OCI-LY7 (cell line): ENCODE data around the gene FOXO6. TPM values are rescaled to one million over a fixed set of nuclear protein-coding genes. Genes with fewer than 3 reads are reported as not detected.

Experiments
- BruUV-seq: library from RNA; stranded (reverse); fragments of 400-500 nt; replicated peaks from 2 replicates; lab custom pipeline; 2021; lab: Mats Ljungman, UMichigan
- CTCF ChIA-PET: fragments of 300-600 bp; sonication (Branson Sonifier 250); formaldehyde crosslinking; loops from one replicate; lab custom pipeline; 2022; ENCODE audit warnings: antibody characterized with exemption; ENCODE audit not compliant: unreplicated experiment; lab: Charles Lee
- POLR2A ChIA-PET: fragments of 300-600 bp; sonication (Branson Sonifier 250); formaldehyde crosslinking; loops from one replicate; lab custom pipeline; 2022; ENCODE audit warnings: antibody characterized with exemption; lab: Charles Lee
- DNase-seq: peaks from one replicate; pipeline ENCODE4 v3.0.0-alpha.2; 2015; ENCODE audit warnings: low spot score
- H2AFZ ChIP-seq: fragments of 200-600 bp; sonication (generic), shearing (Covaris generic); 2 replicates; pipeline ENCODE4 v1.6.1; 2014; ENCODE audit warnings: mild to moderate bottlenecking, antibody characterized with exemption, low read length, moderate library complexity
- H3K27ac ChIP-seq: fragments of 200-600 bp; sonication (generic); 2 replicates; pipeline ENCODE4 v1.5.1; 2014; ENCODE audit warnings: mixed run types, low read depth, mild to moderate bottlenecking, moderate library complexity, low read length, inconsistent platforms; ENCODE audit not compliant: poor library complexity, severe bottlenecking
- H3K36me3 ChIP-seq: fragments of 200-600 bp; sonication (generic); 2 replicates; pipeline ENCODE4 v1.6.1; 2014; ENCODE audit warnings: mild to moderate bottlenecking, antibody characterized with exemption, low read length, moderate library complexity, mixed read lengths; ENCODE audit not compliant: insufficient read depth
- H3K4me1 ChIP-seq: fragments of 200-600 bp; sonication (generic); 2 replicates; pipeline ENCODE4 v1.5.1; 2014; ENCODE audit warnings: mild to moderate bottlenecking, low read length; ENCODE audit not compliant: insufficient read depth, poor library complexity, severe bottlenecking
- H3K4me2 ChIP-seq: fragments of 200-600 bp; sonication (generic); 2 replicates; pipeline ENCODE4 v1.6.1; 2014; ENCODE audit warnings: mild to moderate bottlenecking, low read length
- H3K4me3 ChIP-seq: fragments of 200-600 bp; sonication (generic); 2 replicates; pipeline ENCODE4 v1.5.1; 2014; ENCODE audit warnings: mild to moderate bottlenecking, low read depth, low read length; ENCODE audit not compliant: poor library complexity, severe bottlenecking
- H3K79me2 ChIP-seq: fragments of 200-600 bp; sonication (generic); 2 replicates; pipeline ENCODE4 v1.6.1; 2016; ENCODE audit warnings: low read depth, mild to moderate bottlenecking, low read length, moderate library complexity, mixed read lengths; ENCODE audit not compliant: insufficient read depth
- H3K9me2 ChIP-seq: fragments of 200-600 bp; sonication (generic); 2 replicates; pipeline ENCODE4 v1.6.1; 2016; ENCODE audit warnings: mild to moderate bottlenecking, low read length, mixed read lengths; ENCODE audit not compliant: insufficient read depth
- H3K9me3 ChIP-seq: fragments of 200-600 bp; sonication (generic); 2 replicates; pipeline ENCODE4 v1.6.1; 2014; ENCODE audit warnings: mild to moderate bottlenecking, mixed run types, low read length, mixed read lengths
- H4K20me1 ChIP-seq: fragments of 200-600 bp; sonication (generic); 2 replicates; pipeline ENCODE4 v1.6.1; 2014; ENCODE audit warnings: mild to moderate bottlenecking, antibody characterized with exemption, low read length, moderate library complexity, mixed read lengths; ENCODE audit not compliant: insufficient read depth
- EZH2phosphoT487 ChIP-seq: fragments of 200-600 bp; sonication (generic); IDR thresholded peaks from 2 replicates; pipeline ENCODE4 v1.6.1; 2018; ENCODE audit warnings: low read depth, borderline replicate concordance, mild to moderate bottlenecking, mixed run types, antibody characterized with exemption, low read length, moderate library complexity, mixed read lengths
- intact Hi-C: fragments of 100-400 bp; cut with micrococcal nuclease; formaldehyde crosslinking; loops from one replicate; pipeline ENCODE4 v1.10.0; 2022; ENCODE audit not compliant: unreplicated experiment
- total RNA-seq, 2 experiments: library from RNA; depleted of rRNA in 1 of 2; stranded (reverse); fragments of >200 nt in 1 of 2; shearing (Covaris generic) in 1 of 2; gene quantifications; 2 replicates each; pipeline ENCODE4 v1.2.3, GENCODE V29; 2014 to 2022
- TF ChIP-seq, protein P1 (sequence below): fragments of 200-600 bp; sonication (generic); conservative IDR thresholded peaks from 2 replicates; pipeline ENCODE4 v1.5.1; 2014; ENCODE audit warnings: mild to moderate bottlenecking, antibody characterized with exemption, low read length, moderate library complexity, mixed read lengths

The FOXO6 gene
- total RNA-seq, 2 experiments from 2014 or later = not detected

DNA sequence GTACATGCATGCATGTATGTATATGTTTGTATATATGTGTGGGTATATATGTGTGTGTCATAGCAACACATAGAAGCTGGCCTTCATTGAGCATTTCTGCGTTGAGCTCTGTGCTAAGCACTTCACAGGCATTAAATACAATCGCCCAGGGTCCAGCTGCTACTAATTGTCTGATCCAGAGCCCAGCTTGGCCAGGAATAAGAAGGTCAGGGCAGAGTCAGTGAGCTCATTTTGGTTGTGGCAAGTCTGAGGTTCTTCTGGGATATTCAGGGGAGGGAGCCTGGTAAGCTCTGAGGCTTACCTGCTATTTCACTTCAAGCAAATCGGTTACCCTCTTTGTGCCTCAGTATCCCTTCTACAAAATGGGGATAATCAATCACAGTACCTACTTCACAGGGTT, 59.6 kb downstream of the FOXO6 start:
- no peak overlapping the region for H3K27ac ChIP-seq
- H3K4me2 ChIP-seq = no peak overlapping the region
- H3K4me1 ChIP-seq = no peaks in the 10 kb centered on the region
- BruUV-seq = no TSS peak
- no peaks in the 10 kb centered on the region for H3K9me2 ChIP-seq
- ChIA-PET POLR2A (no interaction called here), CTCF (no interaction called here)
- no peaks in the 10 kb centered on the region for H3K79me2 ChIP-seq
- intact Hi-C loops = no loop called here
- H2AFZ ChIP-seq = no peak overlapping the region
- no peaks in the 10 kb centered on the region for H3K36me3 ChIP-seq
- H3K9me3 ChIP-seq = no peaks in the 10 kb centered on the region
- no peak for DNase-seq
- H4K20me1 ChIP-seq = no peaks in the 10 kb centered on the region
- no peak overlapping the region for H3K4me3 ChIP-seq
- TF ChIP-seq, protein P1, sequence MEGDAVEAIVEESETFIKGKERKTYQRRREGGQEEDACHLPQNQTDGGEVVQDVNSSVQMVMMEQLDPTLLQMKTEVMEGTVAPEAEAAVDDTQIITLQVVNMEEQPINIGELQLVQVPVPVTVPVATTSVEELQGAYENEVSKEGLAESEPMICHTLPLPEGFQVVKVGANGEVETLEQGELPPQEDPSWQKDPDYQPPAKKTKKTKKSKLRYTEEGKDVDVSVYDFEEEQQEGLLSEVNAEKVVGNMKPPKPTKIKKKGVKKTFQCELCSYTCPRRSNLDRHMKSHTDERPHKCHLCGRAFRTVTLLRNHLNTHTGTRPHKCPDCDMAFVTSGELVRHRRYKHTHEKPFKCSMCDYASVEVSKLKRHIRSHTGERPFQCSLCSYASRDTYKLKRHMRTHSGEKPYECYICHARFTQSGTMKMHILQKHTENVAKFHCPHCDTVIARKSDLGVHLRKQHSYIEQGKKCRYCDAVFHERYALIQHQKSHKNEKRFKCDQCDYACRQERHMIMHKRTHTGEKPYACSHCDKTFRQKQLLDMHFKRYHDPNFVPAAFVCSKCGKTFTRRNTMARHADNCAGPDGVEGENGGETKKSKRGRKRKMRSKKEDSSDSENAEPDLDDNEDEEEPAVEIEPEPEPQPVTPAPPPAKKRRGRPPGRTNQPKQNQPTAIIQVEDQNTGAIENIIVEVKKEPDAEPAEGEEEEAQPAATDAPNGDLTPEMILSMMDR = no peak
- no peak for TF ChIP-seq EZH2phosphoT487

DNA sequence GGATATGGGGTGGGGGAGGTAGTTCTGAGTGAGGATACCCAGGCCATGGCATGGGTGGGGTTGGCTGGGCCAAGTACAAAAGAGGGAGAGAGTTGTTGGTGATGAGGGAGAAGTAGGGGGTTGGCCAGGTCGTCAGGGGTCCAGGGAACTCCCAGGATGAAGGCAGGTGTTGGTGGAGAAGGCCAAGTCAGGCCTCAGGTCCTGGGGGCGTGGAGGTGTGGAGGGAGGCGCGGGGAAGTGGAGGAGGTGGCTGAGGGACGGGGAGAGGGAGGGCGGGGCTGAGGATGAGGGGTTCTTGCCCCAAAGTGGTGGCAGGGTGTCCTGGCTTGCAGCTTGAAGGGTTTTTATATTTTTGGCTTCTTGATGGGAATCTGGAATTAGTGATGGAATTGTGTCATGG, 61.1 kb downstream of the FOXO6 start:
- no peak for DNase-seq
- intact Hi-C loops = no loop called here
- H3K27ac ChIP-seq = no peak overlapping the region
- H4K20me1 ChIP-seq = no peaks in the 10 kb centered on the region
- CTCF ChIA-PET = no interaction called here
- no TSS peak for BruUV-seq
- no peak overlapping the region for H3K4me3 ChIP-seq
- H3K9me3 ChIP-seq = no peaks in the 10 kb centered on the region
- H3K4me1 ChIP-seq = no peaks in the 10 kb centered on the region
- no peak overlapping the region for H3K4me2 ChIP-seq
- no peaks in the 10 kb centered on the region for H3K79me2 ChIP-seq
- H2AFZ ChIP-seq = no peak overlapping the region
- POLR2A ChIA-PET = no interaction called here
- TF ChIP-seq, protein P1 = no peak
- no peak for TF ChIP-seq EZH2phosphoT487
- H3K9me2 ChIP-seq = no peaks in the 10 kb centered on the region
- H3K36me3 ChIP-seq = no peaks in the 10 kb centered on the region

DNA sequence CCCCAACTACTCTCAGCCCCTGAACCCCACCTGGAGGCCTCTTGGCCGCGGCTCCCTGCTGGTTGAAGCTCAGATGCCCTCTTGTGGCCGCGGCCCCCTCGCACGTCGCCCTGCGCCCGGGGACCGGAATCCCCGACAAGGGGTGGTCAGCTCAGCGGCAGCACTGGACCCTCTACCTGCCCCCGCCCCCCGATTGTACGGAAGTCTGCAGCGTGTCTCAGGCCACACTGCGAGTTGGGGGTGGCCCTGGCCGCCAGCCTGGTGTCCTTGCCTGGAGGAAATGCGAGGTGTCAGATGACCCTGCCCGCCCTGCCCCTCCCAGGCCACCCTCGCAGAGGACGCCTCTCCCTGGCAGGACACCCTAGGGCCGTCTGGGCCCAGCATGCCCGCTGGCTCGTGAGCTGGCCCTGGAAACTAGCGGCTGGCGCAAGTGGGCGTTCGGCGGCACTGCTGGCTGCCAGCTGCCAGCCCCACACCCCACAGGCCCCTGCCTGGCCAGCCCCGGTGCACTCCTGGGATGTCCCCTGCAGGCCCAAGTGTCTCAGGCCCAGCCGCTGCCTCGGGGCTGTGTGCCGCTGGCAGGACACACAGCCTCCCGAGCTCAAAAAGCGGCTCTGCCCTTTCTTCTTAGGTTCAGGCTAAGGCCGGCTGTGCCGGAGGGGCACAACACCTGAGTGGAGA, 62.4 kb downstream of the FOXO6 start:
- no peak for DNase-seq
- H3K4me1 ChIP-seq = no peaks in the 10 kb centered on the region
- H4K20me1 ChIP-seq = no peaks in the 10 kb centered on the region
- H3K9me2 ChIP-seq = no peaks in the 10 kb centered on the region
- no peaks in the 10 kb centered on the region for H3K9me3 ChIP-seq
- no peak overlapping the region for H3K4me3 ChIP-seq
- POLR2A ChIA-PET = interaction anchor here (0.8 kb wide), 1 partner anchor 109 kb away, joined by 3 read pairs; no protein-coding TSS in a partner anchor
- H3K36me3 ChIP-seq = no peaks in the 10 kb centered on the region
- intact Hi-C loops = no loop called here
- H2AFZ ChIP-seq = no peak overlapping the region
- no peak overlapping the region for H3K27ac ChIP-seq
- H3K79me2 ChIP-seq = no peaks in the 10 kb centered on the region
- TF ChIP-seq, protein P1 = peak; percentile 43; the same call in 1 of the 2 replicates
- TF ChIP-seq EZH2phosphoT487 = no peak
- CTCF ChIA-PET = no interaction called here
- BruUV-seq = no TSS peak
- no peak overlapping the region for H3K4me2 ChIP-seq
